MM.1S (cell line): Measurements from ENCODE around the gene SHISA7.
A peak's percentile ranks its signal among the peaks of the same experiment; 100 is the strongest.

Experiments
- DNase-seq: peaks from one replicate; pipeline ENCODE4 v3.0.0-alpha.2; 2015
- H2AFZ ChIP-seq: fragments of 300-600 bp; sonication (generic); 2 replicates; pipeline ENCODE4 v1.6.0; 2016; ENCODE audit warnings: antibody characterized with exemption, low read length
- H3F3A ChIP-seq: fragments of 300-600 bp; sonication (generic); 2 replicates; pipeline ENCODE4 v1.6.1; 2016; ENCODE audit warnings: mild to moderate bottlenecking, antibody characterized with exemption, low read length, moderate library complexity, mixed read lengths; ENCODE audit not compliant: insufficient read depth
- H3K27ac ChIP-seq: fragments of 300-600 bp; sonication (generic); 2 replicates; pipeline ENCODE4 v1.5.1; 2016; ENCODE audit warnings: mild to moderate bottlenecking, low read length
- H3K27me3 ChIP-seq: fragments of 300-600 bp; sonication (generic); replicated peaks from 2 replicates; pipeline ENCODE4 v1.6.0; 2016; ENCODE audit warnings: low read length; ENCODE audit not compliant: insufficient read depth
- H3K36me3 ChIP-seq: fragments of 300-600 bp; sonication (generic); replicated peaks from 2 replicates; pipeline ENCODE4 v1.6.1; 2016; ENCODE audit warnings: mild to moderate bottlenecking, low read length, mixed read lengths; ENCODE audit not compliant: insufficient read depth
- H3K4me1 ChIP-seq: fragments of 300-600 bp; sonication (generic); 2 replicates; pipeline ENCODE4 v1.6.1; 2016; ENCODE audit warnings: low read length, mixed read lengths
- H3K4me2 ChIP-seq: fragments of 300-600 bp; sonication (generic); 2 replicates; pipeline ENCODE4 v1.6.0; 2016; ENCODE audit warnings: low read depth, low read length
- H3K4me3 ChIP-seq: fragments of 300-600 bp; sonication (generic); 2 replicates; pipeline ENCODE4 v1.5.1; 2016; ENCODE audit warnings: low read length, mixed read lengths
- H3K79me2 ChIP-seq: fragments of 300-600 bp; sonication (generic); 2 replicates; pipeline ENCODE4 v1.6.1; 2016; ENCODE audit warnings: mixed run types, low read length, mixed read lengths
- H3K9ac ChIP-seq: fragments of 300-600 bp; sonication (generic); 2 replicates; pipeline ENCODE4 v1.6.1; 2016; ENCODE audit warnings: low read length, mixed read lengths
- H3K9me2 ChIP-seq: fragments of 300-600 bp; sonication (generic); replicated peaks from 2 replicates; pipeline ENCODE4 v1.6.1; 2016; ENCODE audit warnings: mild to moderate bottlenecking, low read length, mixed read lengths; ENCODE audit not compliant: insufficient read depth
- H3K9me3 ChIP-seq: fragments of 300-600 bp; sonication (generic); replicated peaks from 2 replicates; pipeline ENCODE4 v1.6.1; 2016; ENCODE audit warnings: mild to moderate bottlenecking, low read length, mixed read lengths; ENCODE audit not compliant: insufficient read depth
- H4K20me1 ChIP-seq: fragments of 300-600 bp; sonication (generic); 2 replicates; pipeline ENCODE4 v1.6.1; 2016; ENCODE audit warnings: mild to moderate bottlenecking, low read length, moderate library complexity, mixed read lengths; ENCODE audit not compliant: insufficient read depth
- EZH2 ChIP-seq: fragments of 300-600 bp; sonication (generic); optimal IDR thresholded peaks from 2 replicates; pipeline ENCODE3; 2017; ENCODE audit warnings: low read depth, mild to moderate bottlenecking, antibody characterized with exemption, low read length, mixed read lengths
- EZH2phosphoT487 ChIP-seq: fragments of 300-600 bp; sonication (generic); IDR thresholded peaks from 2 replicates; pipeline ENCODE4 v1.6.1; 2018; ENCODE audit warnings: antibody characterized with exemption, low read length
- TF ChIP-seq, protein P1 (sequence below): fragments of 300-600 bp; sonication (generic); IDR thresholded peaks from 2 replicates; pipeline ENCODE4 v1.5.1; 2016; ENCODE audit warnings: antibody characterized with exemption, low read length, mixed read lengths

Gene SHISA7

DNA sequence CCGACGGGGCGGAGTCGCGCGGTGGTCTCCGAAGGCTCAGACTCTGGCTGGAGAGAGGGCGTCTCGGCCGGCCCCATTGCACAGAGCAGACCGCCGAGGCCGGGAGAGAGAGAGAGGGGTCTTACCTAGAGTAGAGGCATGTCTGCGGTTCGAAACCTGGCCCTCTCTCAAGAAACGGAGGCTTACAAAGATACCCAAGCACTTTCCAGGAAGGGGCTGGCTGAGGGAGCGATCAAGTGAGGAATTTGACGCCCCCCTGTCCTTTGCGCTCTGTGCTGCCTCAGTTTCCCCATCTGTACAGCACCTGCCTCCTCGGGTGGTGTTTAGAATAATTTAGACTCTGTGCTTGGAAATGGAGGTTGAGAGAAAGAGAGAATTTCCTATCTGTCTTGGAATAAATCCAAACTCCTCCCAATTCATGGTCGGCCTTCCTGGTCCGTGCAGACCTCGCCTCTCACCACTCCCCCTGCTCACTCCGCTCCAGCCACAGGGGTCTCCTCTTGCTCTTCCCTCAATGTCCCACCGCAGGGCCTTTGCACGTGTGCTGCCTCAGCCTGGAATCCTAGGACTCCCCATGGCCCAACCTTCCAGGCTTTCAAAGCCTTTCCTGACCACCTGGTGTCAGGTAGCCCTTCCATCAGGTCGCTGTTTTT, 19.0 kb upstream of the SHISA7 start:
- peak overlapping the region; percentile 70 for H3K4me3 ChIP-seq
- H3K4me2 ChIP-seq: peak overlapping the region; percentile 97
- H3K9ac ChIP-seq: peak overlapping the region; percentile 60; the same call in 1 of the 2 replicates
- H3K36me3 ChIP-seq: no peaks in the 10 kb centered on the region
- no peaks in the 10 kb centered on the region for H3K9me3 ChIP-seq
- no peaks in the 10 kb centered on the region for H4K20me1 ChIP-seq
- H3K27me3 ChIP-seq: peaks cover 45% of the 10 kb centered on the region
- peaks cover 4% of the 10 kb centered on the region; the same call in 1 of the 2 replicates for H3K79me2 ChIP-seq
- H3K27ac ChIP-seq: no peak overlapping the region
- H3F3A ChIP-seq: 0 out of 2 replicates have a peak, but pooled peaks cover 4% of the 10 kb centered on the region
- DNase-seq: no peak
- H3K4me1 ChIP-seq: 0 out of 2 replicates have a peak, but pooled peaks cover 5% of the 10 kb centered on the region
- no peak for TF ChIP-seq EZH2phosphoT487
- TF ChIP-seq EZH2: no peak
- TF ChIP-seq, protein P1, sequence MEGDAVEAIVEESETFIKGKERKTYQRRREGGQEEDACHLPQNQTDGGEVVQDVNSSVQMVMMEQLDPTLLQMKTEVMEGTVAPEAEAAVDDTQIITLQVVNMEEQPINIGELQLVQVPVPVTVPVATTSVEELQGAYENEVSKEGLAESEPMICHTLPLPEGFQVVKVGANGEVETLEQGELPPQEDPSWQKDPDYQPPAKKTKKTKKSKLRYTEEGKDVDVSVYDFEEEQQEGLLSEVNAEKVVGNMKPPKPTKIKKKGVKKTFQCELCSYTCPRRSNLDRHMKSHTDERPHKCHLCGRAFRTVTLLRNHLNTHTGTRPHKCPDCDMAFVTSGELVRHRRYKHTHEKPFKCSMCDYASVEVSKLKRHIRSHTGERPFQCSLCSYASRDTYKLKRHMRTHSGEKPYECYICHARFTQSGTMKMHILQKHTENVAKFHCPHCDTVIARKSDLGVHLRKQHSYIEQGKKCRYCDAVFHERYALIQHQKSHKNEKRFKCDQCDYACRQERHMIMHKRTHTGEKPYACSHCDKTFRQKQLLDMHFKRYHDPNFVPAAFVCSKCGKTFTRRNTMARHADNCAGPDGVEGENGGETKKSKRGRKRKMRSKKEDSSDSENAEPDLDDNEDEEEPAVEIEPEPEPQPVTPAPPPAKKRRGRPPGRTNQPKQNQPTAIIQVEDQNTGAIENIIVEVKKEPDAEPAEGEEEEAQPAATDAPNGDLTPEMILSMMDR: no peak
- peak overlapping the region; percentile 97 for H2AFZ ChIP-seq
- H3K9me2 ChIP-seq: no peaks in the 10 kb centered on the region

DNA sequence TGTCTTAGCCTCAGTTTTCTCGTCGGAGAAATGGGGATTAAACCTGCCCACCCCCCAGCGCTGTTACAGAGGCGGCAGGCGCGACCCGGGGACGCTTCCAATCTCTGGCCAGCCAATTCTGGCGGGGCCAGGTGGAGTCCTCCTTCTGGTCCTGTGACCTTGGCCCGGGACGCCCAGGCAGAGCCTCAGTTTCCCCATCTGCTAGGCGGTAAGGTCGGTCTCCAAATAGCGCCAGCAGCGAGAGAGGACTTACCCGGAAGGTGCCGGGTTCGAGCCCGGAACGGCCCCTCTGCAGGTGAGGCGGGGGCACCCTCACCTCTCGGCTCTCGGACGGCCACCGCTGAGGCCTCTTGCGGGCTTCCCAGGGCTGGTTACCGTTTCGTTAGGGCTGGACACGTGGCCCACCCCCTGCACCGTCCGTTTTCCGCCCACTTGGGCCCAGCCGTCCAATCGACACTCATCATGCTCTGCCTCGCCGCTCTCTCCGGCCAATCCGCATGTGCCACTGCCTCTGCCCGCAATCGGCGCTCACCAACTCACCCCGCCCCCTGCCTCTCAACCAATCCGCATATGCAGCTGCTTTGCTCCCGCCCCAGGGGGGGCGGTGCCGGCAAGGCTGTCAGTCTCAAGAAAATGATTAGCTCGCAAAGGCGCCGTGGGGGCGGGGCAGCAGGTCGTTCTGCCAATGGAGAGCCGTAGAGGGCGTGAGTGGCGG, 18.3 kb upstream of the SHISA7 start, which contains the start of gene ISOC2:
ISOC2 (minus strand) TSS at position 384 of the 715 bp plus-strand sequence. CDS start 5,156 bp downstream, outside the sequence.
- 0 out of 2 replicates have a peak, but pooled peaks cover 5% of the 10 kb centered on the region for H3K4me1 ChIP-seq
- 0 out of 2 replicates have a peak, but pooled peaks cover 4% of the 10 kb centered on the region for H3F3A ChIP-seq
- H3K4me2 ChIP-seq: peak within 1 kb of the TSS; percentile 97
- H3K27ac ChIP-seq: no peak within 1 kb of the TSS
- H3K9me2 ChIP-seq: no peaks in the 10 kb centered on the region
- peak within 1 kb of the TSS; percentile 97 for H2AFZ ChIP-seq
- no peaks in the 10 kb centered on the region for H3K36me3 ChIP-seq
- TF ChIP-seq, protein P1: no peak
- TF ChIP-seq EZH2 (no peak), EZH2phosphoT487 (no peak)
- peaks cover 41% of the 10 kb centered on the region for H3K27me3 ChIP-seq
- H3K9ac ChIP-seq: peak within 1 kb of the TSS; percentile 84
- no peaks in the 10 kb centered on the region for H3K9me3 ChIP-seq
- peak; percentile 100 for DNase-seq
- H3K4me3 ChIP-seq: peak within 1 kb of the TSS; percentile 87
- H3K79me2 ChIP-seq: peaks cover 4% of the 10 kb centered on the region; the same call in 1 of the 2 replicates
- H4K20me1 ChIP-seq: no peaks in the 10 kb centered on the region

- Histone ChIP-seq H3K4me1 (0 out of 2 replicates have a peak, but pooled peaks cover 5% of the 10 kb centered on the region), H3K36me3 (no peaks in the 10 kb centered on the region), H3K79me2 (peaks cover 4% of the 10 kb centered on the region; the same call in 1 of the 2 replicates), H2AFZ (peak overlapping the region; percentile 84), H3K9me2 (no peaks in the 10 kb centered on the region), H3K4me3 (peak overlapping the region; percentile 87), H3F3A (0 out of 2 replicates have a peak, but pooled peaks cover 4% of the 10 kb centered on the region), H3K9ac (peak overlapping the region; percentile 84), H3K4me2 (peak overlapping the region; percentile 94), H4K20me1 (no peaks in the 10 kb centered on the region), H3K27me3 (peaks cover 34% of the 10 kb centered on the region), H3K9me3 (no peaks in the 10 kb centered on the region), H3K27ac (no peak overlapping the region)
- TF ChIP-seq, protein P1: no peak
- no peak for TF ChIP-seq EZH2
- no peak for TF ChIP-seq EZH2phosphoT487
- no peak for DNase-seq
Measured at GRCh38 chr19:55460670-55461258, 17.7 kb upstream of the SHISA7 start.
